ENCODE measurements around the gene MEF2D.

Gene MEF2D

DNA sequence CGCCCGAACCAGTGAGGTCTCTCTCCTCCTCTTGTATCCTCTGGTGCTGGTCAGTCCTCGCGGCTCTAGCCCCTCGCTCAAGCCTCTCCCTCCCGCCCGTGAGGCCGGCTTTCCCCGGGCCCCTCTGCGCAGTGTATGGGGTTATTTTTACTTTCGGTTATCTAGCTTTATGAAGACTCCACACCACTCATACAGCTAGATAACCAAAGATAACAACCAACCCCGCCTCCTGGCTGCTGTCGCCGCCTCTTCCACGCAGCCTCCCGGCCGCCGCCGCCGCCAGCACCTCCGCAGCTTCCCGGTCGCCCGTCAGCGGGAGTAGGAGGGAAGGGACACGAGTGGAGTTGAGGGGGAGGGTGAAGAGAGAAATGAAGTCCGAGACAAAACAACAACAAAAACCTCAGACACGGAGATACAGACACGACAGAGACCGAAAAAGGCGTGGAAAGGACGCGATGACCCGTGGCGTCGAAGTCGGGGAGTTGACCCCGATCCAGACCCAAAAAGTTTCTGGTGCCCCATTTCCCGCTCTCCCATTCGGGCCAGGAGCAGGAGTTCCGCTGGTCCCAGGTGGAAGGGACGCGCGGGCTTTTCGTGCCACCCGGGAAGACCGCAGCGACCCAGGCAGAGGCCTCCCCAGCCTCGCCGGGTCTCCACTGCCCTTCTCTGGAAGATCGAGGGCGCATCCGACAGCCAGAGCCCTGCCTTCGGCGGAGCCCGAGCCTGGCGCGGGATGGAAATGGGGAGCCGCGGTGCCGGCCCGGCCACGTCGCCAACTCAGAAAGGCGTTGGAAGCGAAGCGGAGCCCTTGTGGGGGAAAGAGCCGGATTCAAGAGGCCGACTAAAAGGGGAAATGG lies 80.1 kb downstream of the MEF2D start:
- TF ChIP-seq CSDC2 (CRISPR knock-in tag; IDR thresholded peaks at IDR 0.05), result no peak
- no peak for TF ChIP-seq PATZ1 (CRISPR knock-in tag; IDR thresholded peaks at IDR 0.05; ENCODE audit: borderline replicate concordance)
- TF ChIP-seq TSHZ2 (CRISPR knock-in tag; IDR thresholded peaks at IDR 0.05), result no peak
- no peak for TF ChIP-seq CSRNP3 (CRISPR knock-in tag; IDR thresholded peaks at IDR 0.05)
- TF ChIP-seq RARB (CRISPR knock-in tag; IDR thresholded peaks at IDR 0.05), result no peak
- no peak for TF ChIP-seq ZC3H10 (CRISPR knock-in tag; IDR thresholded peaks at IDR 0.05)
- no peak for TF ChIP-seq ZFP3 (CRISPR knock-in tag; IDR thresholded peaks at IDR 0.05)
- TF ChIP-seq ZNF70 (CRISPR knock-in tag; IDR thresholded peaks at IDR 0.05), result no peak
- TF ChIP-seq, protein P1, sequence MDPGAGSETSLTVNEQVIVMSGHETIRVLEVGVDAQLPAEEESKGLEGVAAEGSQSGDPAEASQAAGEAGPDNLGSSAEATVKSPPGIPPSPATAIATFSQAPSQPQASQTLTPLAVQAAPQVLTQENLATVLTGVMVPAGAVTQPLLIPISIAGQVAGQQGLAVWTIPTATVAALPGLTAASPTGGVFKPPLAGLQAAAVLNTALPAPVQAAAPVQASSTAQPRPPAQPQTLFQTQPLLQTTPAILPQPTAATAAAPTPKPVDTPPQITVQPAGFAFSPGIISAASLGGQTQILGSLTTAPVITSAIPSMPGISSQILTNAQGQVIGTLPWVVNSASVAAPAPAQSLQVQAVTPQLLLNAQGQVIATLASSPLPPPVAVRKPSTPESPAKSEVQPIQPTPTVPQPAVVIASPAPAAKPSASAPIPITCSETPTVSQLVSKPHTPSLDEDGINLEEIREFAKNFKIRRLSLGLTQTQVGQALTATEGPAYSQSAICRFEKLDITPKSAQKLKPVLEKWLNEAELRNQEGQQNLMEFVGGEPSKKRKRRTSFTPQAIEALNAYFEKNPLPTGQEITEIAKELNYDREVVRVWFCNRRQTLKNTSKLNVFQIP (CRISPR knock-in tag; IDR thresholded peaks at IDR 0.05; ENCODE audit: borderline replicate concordance, low read depth), result no peak
- TF ChIP-seq ARNTL (CRISPR knock-in tag; IDR thresholded peaks at IDR 0.05; ENCODE audit: borderline replicate concordance, low read depth), result no peak
- no peak for TF ChIP-seq TCF4 (CRISPR knock-in tag; IDR thresholded peaks at IDR 0.05; ENCODE audit: borderline replicate concordance)
- TF ChIP-seq ZNF8 (CRISPR knock-in tag; IDR thresholded peaks at IDR 0.05), result no peak
- no peak for TF ChIP-seq ESRRG (CRISPR knock-in tag; IDR thresholded peaks at IDR 0.05)
- peak; percentile 54 for ATAC-seq

- TF ChIP-seq RARB (CRISPR knock-in tag; IDR thresholded peaks at IDR 0.05), result no peak
- no peak for TF ChIP-seq ZNF70 (CRISPR knock-in tag; IDR thresholded peaks at IDR 0.05)
- TF ChIP-seq SNAI2 (CRISPR knock-in tag; IDR thresholded peaks at IDR 0.05), result no peak
- TF ChIP-seq ZFP3 (CRISPR knock-in tag; IDR thresholded peaks at IDR 0.05), result no peak
- TF ChIP-seq CSDC2 (CRISPR knock-in tag; IDR thresholded peaks at IDR 0.05), result no peak
- TF ChIP-seq ZNF565 (CRISPR knock-in tag; conservative IDR thresholded peaks at IDR 0.05; ENCODE audit: low read depth), result no peak
- no peak for TF ChIP-seq ZFP30 (CRISPR knock-in tag; IDR thresholded peaks at IDR 0.05)
- TF ChIP-seq PATZ1 (CRISPR knock-in tag; IDR thresholded peaks at IDR 0.05; ENCODE audit: borderline replicate concordance), result no peak
- TF ChIP-seq ESRRG (CRISPR knock-in tag; IDR thresholded peaks at IDR 0.05), result no peak
- ATAC-seq, result peak; percentile 13; the same call in 1 of the 3 replicates
These were observed 80.7 kb downstream of the MEF2D start for GRCh38 chr1:156419854-156420204.

DNA sequence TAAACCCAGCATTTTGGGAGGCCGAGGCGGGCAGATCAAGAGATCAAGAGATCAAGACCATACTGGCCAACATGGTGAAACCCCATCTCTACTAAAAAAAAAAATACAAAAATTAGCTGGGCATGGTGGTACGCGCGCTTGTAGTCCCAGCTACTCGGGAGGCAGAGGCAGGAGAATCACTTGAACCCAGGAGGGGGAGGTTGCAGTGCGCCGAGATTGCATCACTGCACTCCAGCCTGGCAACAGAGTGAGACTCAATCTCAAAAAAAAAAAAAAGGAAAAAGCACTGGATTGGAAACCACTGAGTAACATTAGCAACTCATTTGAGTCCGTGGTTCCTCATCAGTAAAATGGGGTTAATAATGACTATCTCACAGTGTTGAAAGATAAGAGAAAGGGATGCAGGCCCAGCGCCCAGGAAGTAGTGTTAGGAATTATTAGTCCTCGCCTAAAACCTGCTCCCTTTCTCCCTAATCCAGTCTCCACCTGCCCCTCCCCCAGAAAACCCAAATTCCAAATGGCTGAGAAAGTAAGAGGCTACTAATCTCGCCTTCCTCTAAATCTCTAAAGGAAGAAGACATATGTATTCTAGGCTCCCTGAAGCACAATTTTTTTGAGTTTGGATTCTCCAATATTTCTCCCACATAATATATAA lies 82.0 kb downstream of the MEF2D start:
- TF ChIP-seq ZNF70 (CRISPR knock-in tag; IDR thresholded peaks at IDR 0.05), result no peak
- no peak for TF ChIP-seq ARNTL (CRISPR knock-in tag; IDR thresholded peaks at IDR 0.05; ENCODE audit: borderline replicate concordance, low read depth)
- no peak for TF ChIP-seq ZFP30 (CRISPR knock-in tag; IDR thresholded peaks at IDR 0.05)
- TF ChIP-seq PPARA (CRISPR knock-in tag; IDR thresholded peaks at IDR 0.05; ENCODE audit: borderline replicate concordance), result no peak
- TF ChIP-seq TOX (CRISPR knock-in tag; IDR thresholded peaks at IDR 0.05; ENCODE audit: borderline replicate concordance), result no peak
- TF ChIP-seq OSR1 (CRISPR knock-in tag; IDR thresholded peaks at IDR 0.05), result no peak
- TF ChIP-seq SNAI2 (CRISPR knock-in tag; IDR thresholded peaks at IDR 0.05), result no peak
- no peak for TF ChIP-seq CSDC2 (CRISPR knock-in tag; IDR thresholded peaks at IDR 0.05)
- TF ChIP-seq, protein P2, sequence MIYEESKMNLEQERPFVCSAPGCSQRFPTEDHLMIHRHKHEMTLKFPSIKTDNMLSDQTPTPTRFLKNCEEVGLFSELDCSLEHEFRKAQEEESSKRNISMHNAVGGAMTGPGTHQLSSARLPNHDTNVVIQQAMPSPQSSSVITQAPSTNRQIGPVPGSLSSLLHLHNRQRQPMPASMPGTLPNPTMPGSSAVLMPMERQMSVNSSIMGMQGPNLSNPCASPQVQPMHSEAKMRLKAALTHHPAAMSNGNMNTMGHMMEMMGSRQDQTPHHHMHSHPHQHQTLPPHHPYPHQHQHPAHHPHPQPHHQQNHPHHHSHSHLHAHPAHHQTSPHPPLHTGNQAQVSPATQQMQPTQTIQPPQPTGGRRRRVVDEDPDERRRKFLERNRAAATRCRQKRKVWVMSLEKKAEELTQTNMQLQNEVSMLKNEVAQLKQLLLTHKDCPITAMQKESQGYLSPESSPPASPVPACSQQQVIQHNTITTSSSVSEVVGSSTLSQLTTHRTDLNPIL (CRISPR knock-in tag; IDR thresholded peaks at IDR 0.05; ENCODE audit: low read depth), result no peak
- no peak for TF ChIP-seq ISL1 (CRISPR knock-in tag; IDR thresholded peaks at IDR 0.05)
- TF ChIP-seq BACH2 (CRISPR knock-in tag; IDR thresholded peaks at IDR 0.05; ENCODE audit: borderline replicate concordance), result no peak
- ATAC-seq, result no peak
